Loucy (cell line): Measurements from ENCODE around the gene TMEM132C.

ENCODE experiments used
- H2AFZ ChIP-seq: fragments of 200-600 bp; sonication (generic); 2 replicates; pipeline ENCODE4 v1.6.0; 2016; ENCODE audit warnings: antibody characterized with exemption, mild to moderate bottlenecking, low read length, moderate library complexity
- H3F3A ChIP-seq: fragments of 200-600 bp; 2 replicates; pipeline ENCODE4 v1.6.0; 2016; ENCODE audit warnings: antibody characterized with exemption, low read depth, mild to moderate bottlenecking
- H3K27me3 ChIP-seq: fragments of 200-600 bp; sonication (generic); 2 replicates; pipeline ENCODE4 v1.6.1; 2014; ENCODE audit warnings: low read length, mild to moderate bottlenecking; ENCODE audit not compliant: insufficient read depth, poor library complexity, severe bottlenecking
- H3K36me3 ChIP-seq: fragments of 200-600 bp; sonication (generic); 2 replicates; pipeline ENCODE4 v1.6.1; 2016; ENCODE audit warnings: low read length; ENCODE audit not compliant: insufficient read depth
- H3K4me1 ChIP-seq: fragments of 200-600 bp; sonication (generic); 2 replicates; pipeline ENCODE4 v1.5.1; 2014; ENCODE audit warnings: low read length, mild to moderate bottlenecking; ENCODE audit not compliant: insufficient read depth, poor library complexity, severe bottlenecking
- H3K4me2 ChIP-seq: fragments of 200-600 bp; sonication (generic); 2 replicates; pipeline ENCODE4 v1.6.0; 2014; ENCODE audit warnings: antibody characterized with exemption, low read length, low read depth, mild to moderate bottlenecking; ENCODE audit not compliant: poor library complexity, severe bottlenecking
- H3K4me3 ChIP-seq: fragments of 200-600 bp; sonication (generic); 2 replicates; pipeline ENCODE4 v1.5.1; 2014; ENCODE audit warnings: low read length, mild to moderate bottlenecking, mixed read lengths; ENCODE audit not compliant: poor library complexity, severe bottlenecking
- H3K79me2 ChIP-seq: fragments of 200-600 bp; sonication (generic); 2 replicates; pipeline ENCODE4 v1.6.1; 2014; ENCODE audit warnings: low read length; ENCODE audit not compliant: insufficient read depth
- H3K9ac ChIP-seq: fragments of 200-600 bp; sonication (generic); 2 replicates; pipeline ENCODE4 v1.6.0; 2014; ENCODE audit warnings: mild to moderate bottlenecking, low read depth, low read length, moderate library complexity; ENCODE audit not compliant: poor library complexity, severe bottlenecking
- H3K9me2 ChIP-seq: fragments of 200-600 bp; sonication (generic); replicated peaks from 2 replicates; pipeline ENCODE4 v1.6.1; 2016; ENCODE audit warnings: low read depth, low read length, mixed read lengths
- H3K9me3 ChIP-seq: fragments of 200-600 bp; sonication (generic); 2 replicates; pipeline ENCODE4 v1.6.1; 2014; ENCODE audit warnings: mild to moderate bottlenecking, antibody characterized with exemption, low read length, low read depth; ENCODE audit not compliant: insufficient read depth
- H4K20me1 ChIP-seq: fragments of 200-600 bp; sonication (generic); 2 replicates; pipeline ENCODE4 v1.6.0; 2014; ENCODE audit warnings: antibody characterized with exemption, low read length, mild to moderate bottlenecking; ENCODE audit not compliant: insufficient read depth, poor library complexity, severe bottlenecking
- EZH2phosphoT487 ChIP-seq: fragments of 200-600 bp; IDR thresholded peaks from 2 replicates; pipeline ENCODE4 v1.6.1; 2018; ENCODE audit warnings: antibody characterized with exemption, mild to moderate bottlenecking, moderate library complexity, borderline replicate concordance
- TF ChIP-seq, protein P1 (sequence below): fragments of 200-600 bp; sonication (generic); conservative IDR thresholded peaks from 2 replicates; pipeline ENCODE4 v1.5.1; 2014; ENCODE audit warnings: mild to moderate bottlenecking, antibody characterized with exemption, low read length

Gene TMEM132C

DNA sequence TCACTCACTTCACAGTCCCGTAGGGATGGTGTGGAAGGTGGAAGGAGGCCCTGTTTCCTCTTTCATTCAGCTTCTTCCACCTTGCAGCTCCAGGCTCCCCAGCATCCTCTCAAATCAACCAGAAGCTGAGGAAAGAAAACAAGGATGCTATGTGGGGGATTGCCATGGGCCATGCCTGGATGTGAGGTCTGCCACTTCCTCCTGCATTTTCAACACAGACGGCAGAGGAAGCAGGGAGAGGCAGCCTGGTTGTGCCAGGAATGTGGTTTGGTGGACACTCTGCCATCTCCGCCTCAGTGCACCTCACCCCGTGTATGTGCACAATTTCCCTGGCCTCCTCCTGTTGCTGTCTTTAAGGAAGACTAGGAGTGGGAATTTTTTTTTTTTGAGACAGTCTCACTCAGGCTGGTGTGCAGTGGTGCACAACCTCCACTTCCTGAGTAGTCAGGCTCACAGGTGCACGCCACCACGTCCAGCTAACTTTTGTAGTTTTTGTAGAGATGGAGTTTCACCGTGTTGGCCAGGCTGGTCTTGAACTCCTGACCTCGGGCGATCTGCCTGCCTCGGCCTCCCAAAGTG, 457.6 kb downstream of the TMEM132C start:
- TF ChIP-seq, protein P1, sequence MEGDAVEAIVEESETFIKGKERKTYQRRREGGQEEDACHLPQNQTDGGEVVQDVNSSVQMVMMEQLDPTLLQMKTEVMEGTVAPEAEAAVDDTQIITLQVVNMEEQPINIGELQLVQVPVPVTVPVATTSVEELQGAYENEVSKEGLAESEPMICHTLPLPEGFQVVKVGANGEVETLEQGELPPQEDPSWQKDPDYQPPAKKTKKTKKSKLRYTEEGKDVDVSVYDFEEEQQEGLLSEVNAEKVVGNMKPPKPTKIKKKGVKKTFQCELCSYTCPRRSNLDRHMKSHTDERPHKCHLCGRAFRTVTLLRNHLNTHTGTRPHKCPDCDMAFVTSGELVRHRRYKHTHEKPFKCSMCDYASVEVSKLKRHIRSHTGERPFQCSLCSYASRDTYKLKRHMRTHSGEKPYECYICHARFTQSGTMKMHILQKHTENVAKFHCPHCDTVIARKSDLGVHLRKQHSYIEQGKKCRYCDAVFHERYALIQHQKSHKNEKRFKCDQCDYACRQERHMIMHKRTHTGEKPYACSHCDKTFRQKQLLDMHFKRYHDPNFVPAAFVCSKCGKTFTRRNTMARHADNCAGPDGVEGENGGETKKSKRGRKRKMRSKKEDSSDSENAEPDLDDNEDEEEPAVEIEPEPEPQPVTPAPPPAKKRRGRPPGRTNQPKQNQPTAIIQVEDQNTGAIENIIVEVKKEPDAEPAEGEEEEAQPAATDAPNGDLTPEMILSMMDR, result no peak
- no peak for TF ChIP-seq EZH2phosphoT487
- H3K9ac ChIP-seq, result no peak overlapping the region
- H3F3A ChIP-seq, result no peaks in the 10 kb centered on the region
- H3K4me2 ChIP-seq, result no peak overlapping the region
- H3K27me3 ChIP-seq, result no peaks in the 10 kb centered on the region
- no peaks in the 10 kb centered on the region; the same call in 1 of the 2 replicates for H3K9me3 ChIP-seq
- no peaks in the 10 kb centered on the region for H3K9me2 ChIP-seq
- no peak overlapping the region for H3K4me3 ChIP-seq
- H3K79me2 ChIP-seq, result no peaks in the 10 kb centered on the region
- no peaks in the 10 kb centered on the region for H4K20me1 ChIP-seq
- H2AFZ ChIP-seq, result no peak overlapping the region
- peaks cover 28% of the 10 kb centered on the region for H3K4me1 ChIP-seq
- H3K36me3 ChIP-seq, result no peaks in the 10 kb centered on the region

DNA sequence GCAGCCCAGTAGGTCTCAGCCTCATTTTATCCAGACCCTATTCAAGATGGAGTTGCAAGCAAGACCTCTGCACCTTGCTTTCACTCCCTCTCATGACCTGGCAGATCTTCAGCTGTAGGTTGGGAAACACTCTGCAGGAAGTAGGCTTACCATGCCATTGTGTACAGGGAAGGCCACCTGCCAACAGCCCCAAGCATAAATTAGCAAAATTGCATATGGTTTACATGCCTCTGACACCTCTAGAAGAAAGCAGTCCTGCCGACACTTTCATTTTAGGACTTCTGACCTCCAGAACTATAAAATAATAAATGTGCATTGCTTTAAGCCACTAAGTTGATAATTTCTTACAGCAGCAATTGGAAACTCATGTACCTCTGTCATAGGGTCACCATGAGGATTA, 459.9 kb downstream of the TMEM132C start:
- Histone ChIP-seq H3F3A (no peaks in the 10 kb centered on the region), H3K4me2 (peak overlapping the region; percentile 6), H3K36me3 (no peaks in the 10 kb centered on the region), H3K9me2 (no peaks in the 10 kb centered on the region), H3K4me3 (no peak overlapping the region), H3K79me2 (no peaks in the 10 kb centered on the region), H3K4me1 (peaks cover 28% of the 10 kb centered on the region), H2AFZ (peak overlapping the region; percentile 13; the same call in 1 of the 2 replicates), H3K9me3 (no peaks in the 10 kb centered on the region), H3K27me3 (no peaks in the 10 kb centered on the region), H4K20me1 (no peaks in the 10 kb centered on the region), H3K9ac (no peak overlapping the region)
- TF ChIP-seq, protein P1, result no peak
- no peak for TF ChIP-seq EZH2phosphoT487

DNA sequence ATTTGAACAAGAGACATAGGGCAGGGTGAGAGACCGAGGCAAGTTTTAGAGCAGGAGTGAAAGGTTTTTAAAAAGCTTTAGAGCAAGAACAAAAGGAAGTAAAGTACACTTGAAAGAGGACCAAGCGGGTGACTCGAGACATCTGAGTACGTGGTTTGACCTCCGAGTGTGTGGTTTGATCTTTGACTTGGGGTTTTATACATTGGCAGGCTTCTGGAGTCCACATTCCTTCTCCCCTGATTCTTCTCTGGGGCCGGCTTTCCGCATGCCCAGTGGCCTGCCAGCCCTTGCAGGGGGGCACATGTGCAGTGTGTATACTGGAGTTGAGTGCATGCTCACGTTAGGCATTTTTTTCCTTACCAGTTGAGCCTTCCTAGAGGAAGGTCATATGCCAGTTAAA, 460.5 kb downstream of the TMEM132C start:
- H3K27me3 ChIP-seq, result no peaks in the 10 kb centered on the region
- no peak overlapping the region for H2AFZ ChIP-seq
- no peaks in the 10 kb centered on the region for H3K79me2 ChIP-seq
- peaks cover 33% of the 10 kb centered on the region for H3K4me1 ChIP-seq
- TF ChIP-seq, protein P1, result no peak
- no peak for TF ChIP-seq EZH2phosphoT487
- H4K20me1 ChIP-seq, result no peaks in the 10 kb centered on the region
- H3K9ac ChIP-seq, result no peak overlapping the region
- H3K36me3 ChIP-seq, result no peaks in the 10 kb centered on the region
- peak overlapping the region; percentile 6 for H3K4me2 ChIP-seq
- no peak overlapping the region for H3K4me3 ChIP-seq
- no peaks in the 10 kb centered on the region for H3F3A ChIP-seq
- H3K9me2 ChIP-seq, result no peaks in the 10 kb centered on the region
- no peaks in the 10 kb centered on the region for H3K9me3 ChIP-seq
